GM21786 (cell line): Measurements from ENCODE around the gene PIP5K1C.

Source experiments
- ATAC-seq: cut with Tn5 transposase; IDR thresholded peaks from one replicate; pipeline ENCODE4 v1.9.1; 2021; ENCODE audit not compliant: unreplicated experiment

PIP5K1C gene

GRCh38 chr19:3646336-3647092 lies 53.8 kb downstream of the PIP5K1C start:
- ATAC-seq: no peak

- no peak for ATAC-seq
Observed at GRCh38 chr19:3645726-3646125, 54.5 kb downstream of the PIP5K1C start.

GRCh38 chr19:3645067-3645396 lies 55.2 kb downstream of the PIP5K1C start:
- ATAC-seq: no peak

- no peak for ATAC-seq
Observed at GRCh38 chr19:3644351-3645066, 55.8 kb downstream of the PIP5K1C start.

- no peak for ATAC-seq
Observed at GRCh38 chr19:3643674-3644313, 56.5 kb downstream of the PIP5K1C start.

GRCh38 chr19:3642987-3643673 lies 57.1 kb downstream of the PIP5K1C start:
- no peak for ATAC-seq

- ATAC-seq: no peak
Observed at GRCh38 chr19:3642296-3642695, 58.0 kb downstream of the PIP5K1C start.

GRCh38 chr19:3641515-3642269 lies 58.6 kb downstream of the PIP5K1C start:
- no peak for ATAC-seq

- no peak for ATAC-seq
Observed at GRCh38 chr19:3639479-3639878, 60.8 kb downstream of the PIP5K1C start.

GRCh38 chr19:3638208-3639193 lies 61.8 kb downstream of the PIP5K1C start:
- ATAC-seq: no peak

- no peak for ATAC-seq
Observed at GRCh38 chr19:3637621-3638020, 62.6 kb downstream of the PIP5K1C start.

- no peak for ATAC-seq
Observed at GRCh38 chr19:3636962-3637361, 63.3 kb downstream of the PIP5K1C start.

- ATAC-seq: no peak
Observed at GRCh38 chr19:3636506-3636905, 63.8 kb downstream of the PIP5K1C start.

GRCh38 chr19:3634496-3635045 lies 65.7 kb downstream of the PIP5K1C start:
- ATAC-seq: no peak

GRCh38 chr19:3633559-3633988 lies 66.7 kb downstream of the PIP5K1C start:
- no peak for ATAC-seq

GRCh38 chr19:3632739-3633558 lies 67.3 kb downstream of the PIP5K1C start:
- ATAC-seq: no peak

GRCh38 chr19:3632098-3632497 lies 68.2 kb downstream of the PIP5K1C start:
- no peak for ATAC-seq

GRCh38 chr19:3631053-3631861 lies 69.0 kb downstream of the PIP5K1C start:
- ATAC-seq: no peak
